ENCODE results near the gene VRK1. TPM values are rescaled to one million over a fixed set of nuclear protein-coding genes. Genes with fewer than 3 reads are reported as not detected.

The VRK1 gene
- total and polyA plus RNA-seq, 2 donors (not counting 1 experiment from before 2014, with no cell fraction given) = 10.3 to 28.2 TPM

- Histone ChIP-seq H3K27ac (ENCODE audit: low read length in 2 of 2) (no peak overlapping the region), H3K9me3 (ENCODE audit: control extremely low read depth in 1 of 3, control insufficient read depth in 2 of 3, insufficient read depth in 1 of 3, low read length in 2 of 3) (peaks cover 1 to 6% (median 3%) of the 10 kb centered on the region in 3 donors), H3K4me1 (ENCODE audit: control insufficient read depth in 2 of 2, insufficient read depth in 2 of 2, low read length in 2 of 2) (peaks cover 0 to 4% of the 10 kb centered on the region in 2 donors), H3K27me3 (replicated peaks in 1 of 4; ENCODE audit: control extremely low read depth in 1 of 4, control insufficient read depth in 3 of 4, insufficient read depth in 4 of 4, low read length in 3 of 4) (no peaks in the 10 kb centered on the region), H3K79me2 (ENCODE audit: control insufficient read depth, insufficient read depth, low read length) (peaks cover 51% of the 10 kb centered on the region), H3K4me3 (ENCODE audit: control extremely low read depth in 1 of 5, extremely low read depth in 1 of 5, insufficient read depth in 1 of 5, low read depth in 2 of 5, low read length in 4 of 5) (no peak overlapping the region), H3K4me2 (replicated peaks; ENCODE audit: low read depth, low read length, poor library complexity, severe bottlenecking) (no peak overlapping the region), H3K9ac (ENCODE audit: low read length) (no peak overlapping the region), H2AFZ (ENCODE audit: insufficient read depth, low read depth, low read length, poor library complexity, severe bottlenecking) (no peak overlapping the region), H4K20me1 (ENCODE audit: control insufficient read depth, insufficient read depth, low read length, poor library complexity, severe bottlenecking) (peaks cover 12% of the 10 kb centered on the region), H3K36me3 (replicated peaks in 1 of 2; ENCODE audit: control extremely low read depth in 1 of 2, control insufficient read depth in 1 of 2, extremely low read depth in 1 of 2, insufficient read depth in 2 of 2, low read length in 1 of 2) (no peaks in the 10 kb centered on the region)
- peaks cover 10% of the 10 kb centered on the region for H3K9me3 Mint-ChIP-seq (ENCODE audit: insufficient read depth)
- TF ChIP-seq CTCF (IDR thresholded peaks at IDR 0.05) (no peak), EZH2 (IDR thresholded peaks at IDR 0.05; ENCODE audit: borderline replicate concordance, insufficient read depth, low read depth, low read length, poor library complexity, severe bottlenecking) (no peak)
- ATAC-seq (ENCODE audit: low read depth) (no peak), DNase-seq (no peak)
- peaks cover 27% of the 10 kb centered on the region for H3K4me1 Mint-ChIP-seq
- H3K27ac Mint-ChIP-seq = no peak overlapping the region
- no peaks in the 10 kb centered on the region for H3K27me3 Mint-ChIP-seq
- WGBS (ENCODE audit: insufficient coverage) = 100% methylated on average over 2 of the region's 3 CpGs
- ChIA-PET CTCF (no interaction called here), POLR2A (no interaction called here)
- intact Hi-C loops (cut with micrococcal nuclease) = no loop called here
- H3K4me3 Mint-ChIP-seq = no peak overlapping the region
Observed at GRCh38 chr14:96827290-96827689, 30.1 kb downstream of the VRK1 start.

- no peak overlapping the region for H2AFZ ChIP-seq (ENCODE audit: insufficient read depth, low read depth, low read length, poor library complexity, severe bottlenecking)
- no peak for TF ChIP-seq CTCF (IDR thresholded peaks at IDR 0.05)
- TF ChIP-seq EZH2 (IDR thresholded peaks at IDR 0.05; ENCODE audit: borderline replicate concordance, insufficient read depth, low read depth, low read length, poor library complexity, severe bottlenecking) = no peak
- Mint-ChIP-seq H3K4me3 (no peak overlapping the region), H3K4me1 (peaks cover 21% of the 10 kb centered on the region), H3K27ac (no peak overlapping the region), H3K9me3 (ENCODE audit: insufficient read depth) (peaks cover 10% of the 10 kb centered on the region), H3K27me3 (no peaks in the 10 kb centered on the region)
- H4K20me1 ChIP-seq (ENCODE audit: control insufficient read depth, insufficient read depth, low read length, poor library complexity, severe bottlenecking) = peaks cover 4% of the 10 kb centered on the region
- H3K9me3 ChIP-seq (ENCODE audit: control extremely low read depth in 1 of 3, control insufficient read depth in 2 of 3, insufficient read depth in 1 of 3, low read length in 2 of 3) = peaks cover 1 to 6% (median 3%) of the 10 kb centered on the region in 3 donors
- CTCF ChIA-PET = no interaction called here
- H3K27ac ChIP-seq (ENCODE audit: low read length in 2 of 2) = no peak overlapping the region
- no peaks in the 10 kb centered on the region for H3K27me3 ChIP-seq (replicated peaks in 1 of 4; ENCODE audit: control extremely low read depth in 1 of 4, control insufficient read depth in 3 of 4, insufficient read depth in 4 of 4, low read length in 3 of 4)
- no peak for ATAC-seq (ENCODE audit: low read depth)
- H3K4me2 ChIP-seq (replicated peaks; ENCODE audit: low read depth, low read length, poor library complexity, severe bottlenecking) = no peak overlapping the region
- POLR2A ChIA-PET = no interaction called here
- WGBS (ENCODE audit: insufficient coverage) = no CpG with 5 or more reads among the region's 1 CpG
- H3K4me3 ChIP-seq (ENCODE audit: control extremely low read depth in 1 of 5, extremely low read depth in 1 of 5, insufficient read depth in 1 of 5, low read depth in 2 of 5, low read length in 4 of 5) = no peak overlapping the region
- intact Hi-C loops (cut with micrococcal nuclease) = no loop called here
- H3K9ac ChIP-seq (ENCODE audit: low read length) = no peak overlapping the region
- peaks cover 35% of the 10 kb centered on the region for H3K79me2 ChIP-seq (ENCODE audit: control insufficient read depth, insufficient read depth, low read length)
- H3K36me3 ChIP-seq (replicated peaks in 1 of 2; ENCODE audit: control extremely low read depth in 1 of 2, control insufficient read depth in 1 of 2, extremely low read depth in 1 of 2, insufficient read depth in 2 of 2, low read length in 1 of 2) = peaks cover 0 to 12% of the 10 kb centered on the region in 2 experiments
- no peak for DNase-seq
- peaks cover 0 to 4% of the 10 kb centered on the region in 2 donors for H3K4me1 ChIP-seq (ENCODE audit: control insufficient read depth in 2 of 2, insufficient read depth in 2 of 2, low read length in 2 of 2)
Observed at GRCh38 chr14:96829791-96830190, 32.6 kb downstream of the VRK1 start.
